HAP-1 (cell line): ENCODE data around the gene GCNT4.

ENCODE experiments used
- DNase-seq, 2 experiments: peaks; one replicate each; pipeline ENCODE4 v3.0.0-alpha.2; 2016 to 2020; ENCODE audit warnings: low spot score in 2 of 2
- H3K27me3 ChIP-seq: fragments of 250-450 bp; sonication (Bioruptor Pico); 2 replicates; pipeline ENCODE4 v1.5.1; 2020; ENCODE audit warnings: low read depth, mild to moderate bottlenecking, moderate library complexity
- H3K36me3 ChIP-seq: fragments of 250-450 bp; sonication (Bioruptor Pico); replicated peaks from 2 replicates; pipeline ENCODE4 v1.5.1; 2020; ENCODE audit warnings: mild to moderate bottlenecking
- H3K4me1 ChIP-seq: fragments of 250-450 bp; sonication (Bioruptor Pico); 2 replicates; pipeline ENCODE4 v1.5.1; 2020; ENCODE audit warnings: mild to moderate bottlenecking
- H3K4me3 ChIP-seq: fragments of 250-450 bp; sonication (Bioruptor Pico); 2 replicates; pipeline ENCODE4 v1.5.1; 2020; ENCODE audit warnings: mild to moderate bottlenecking, moderate library complexity
- H3K9me3 ChIP-seq: fragments of 250-450 bp; sonication (Bioruptor Pico); 2 replicates; pipeline ENCODE4 v1.5.1; 2020; ENCODE audit warnings: mild to moderate bottlenecking, moderate library complexity
- in situ Hi-C: fragments of 300-500 bp; cut with MboI; formaldehyde crosslinking; loops from 3 replicates; pipeline ENCODE4 v1.14.3; 2020; ENCODE audit warnings: low sequenced_read_pairs, inconsistent platforms, mixed read lengths

The GCNT4 gene

DNA sequence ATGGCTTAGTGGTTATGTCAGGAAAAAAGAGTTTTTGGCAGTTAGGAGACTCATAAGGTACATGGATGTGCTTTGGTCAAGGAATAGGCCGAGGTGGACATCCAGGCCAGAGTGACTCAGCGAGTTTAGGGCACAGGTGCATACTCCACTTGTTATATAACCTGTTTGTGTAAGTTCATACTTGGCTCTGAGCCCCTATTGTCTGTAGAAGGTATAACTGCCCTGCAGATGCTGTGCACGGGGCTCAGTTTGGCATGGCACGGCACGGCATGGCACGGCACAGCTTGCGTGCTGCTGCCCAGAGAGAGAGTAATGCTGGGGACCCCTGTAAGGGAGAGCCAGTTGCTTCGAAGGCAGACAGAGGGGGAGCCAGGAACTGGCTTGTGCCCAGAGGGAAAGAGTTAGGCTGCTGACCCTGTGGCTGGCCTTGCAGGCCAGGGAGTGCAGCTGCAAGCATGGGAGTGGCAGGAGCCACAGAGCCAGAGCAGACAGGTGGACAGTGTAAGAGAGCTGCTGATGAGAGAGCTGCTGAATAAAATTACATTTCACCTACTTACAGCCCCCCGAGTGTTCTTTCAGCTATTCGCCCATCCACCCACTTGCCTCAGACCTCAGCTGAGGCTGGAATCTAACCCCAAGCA, 32.2 kb downstream of the GCNT4 start:
- no peaks in the 10 kb centered on the region for H3K36me3 ChIP-seq

DNA sequence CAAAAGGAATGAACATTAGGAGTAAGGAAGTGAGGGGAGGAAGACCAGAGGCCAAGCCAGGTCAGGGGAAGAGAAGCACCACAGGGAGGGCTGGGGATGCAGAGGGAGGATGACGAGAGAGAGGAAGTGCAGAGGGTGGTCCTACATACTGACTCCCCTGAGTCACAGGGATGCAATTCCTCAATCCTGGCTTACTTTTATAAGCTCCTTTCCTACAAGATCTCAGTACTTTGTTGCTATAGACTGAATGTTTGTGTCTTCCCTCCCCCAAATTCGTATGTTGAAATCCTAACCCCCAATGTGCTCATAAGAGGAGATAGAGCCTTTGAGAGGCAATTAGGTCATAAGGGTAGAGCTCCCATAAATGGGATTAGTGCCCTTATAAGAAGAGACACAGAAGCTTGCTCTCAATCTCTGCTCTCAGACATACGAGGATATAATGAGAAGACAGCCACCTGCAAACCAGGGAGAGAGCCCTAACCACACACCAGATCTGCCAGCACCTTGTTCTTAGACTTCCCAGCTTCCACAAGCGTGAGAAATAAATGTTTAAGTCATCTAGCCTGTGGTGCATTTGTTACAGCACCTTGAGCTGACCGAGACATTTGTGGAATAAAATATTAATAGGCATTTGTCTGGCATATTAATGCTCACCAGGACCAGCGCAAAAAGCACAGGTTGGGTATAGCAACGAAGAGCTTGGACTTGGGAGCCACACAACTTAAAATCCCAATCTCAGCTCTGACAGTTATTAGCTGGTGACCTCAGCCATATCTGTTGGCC, 33.4 kb downstream of the GCNT4 start:
- in situ Hi-C loops: no loop called here
- H3K27me3 ChIP-seq: no peaks in the 10 kb centered on the region
- H3K9me3 ChIP-seq: no peaks in the 10 kb centered on the region
- H3K4me3 ChIP-seq: no peak overlapping the region
- no peaks in the 10 kb centered on the region for H3K36me3 ChIP-seq
- no peak for DNase-seq
- peaks cover 11% of the 10 kb centered on the region for H3K4me1 ChIP-seq

More for the DNA sequence above, 32.2 kb downstream of the GCNT4 start:
- Histone ChIP-seq H3K4me3 (no peak overlapping the region), H3K27me3 (no peaks in the 10 kb centered on the region), H3K9me3 (no peaks in the 10 kb centered on the region), H3K4me1 (peaks cover 9% of the 10 kb centered on the region)
- no peak for DNase-seq
- in situ Hi-C loops: no loop called here

DNA sequence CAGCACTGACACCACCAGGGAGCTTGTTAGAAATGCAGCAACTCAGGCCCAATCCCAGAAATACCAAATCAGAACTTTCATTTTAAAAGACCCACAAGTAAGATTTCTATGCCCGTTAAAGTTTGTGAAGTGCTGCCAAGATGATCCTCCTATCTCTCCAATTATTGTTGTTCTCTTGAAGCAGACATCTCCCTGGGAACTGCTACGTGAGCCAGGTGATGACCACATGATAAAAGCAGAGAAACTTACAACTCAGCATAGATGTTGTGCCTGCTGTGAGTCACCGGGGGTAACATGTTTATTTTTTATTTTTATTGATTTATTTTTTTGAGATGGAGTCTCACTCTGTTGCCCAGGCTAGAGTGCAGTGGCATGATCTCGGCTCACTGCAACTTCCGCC, 34.4 kb downstream of the GCNT4 start:
- DNase-seq: no peak
- H3K4me3 ChIP-seq: no peak overlapping the region
- H3K27me3 ChIP-seq: no peaks in the 10 kb centered on the region
- in situ Hi-C loops: no loop called here
- peaks cover 11% of the 10 kb centered on the region for H3K4me1 ChIP-seq
- H3K36me3 ChIP-seq: no peaks in the 10 kb centered on the region
- H3K9me3 ChIP-seq: no peaks in the 10 kb centered on the region

DNA sequence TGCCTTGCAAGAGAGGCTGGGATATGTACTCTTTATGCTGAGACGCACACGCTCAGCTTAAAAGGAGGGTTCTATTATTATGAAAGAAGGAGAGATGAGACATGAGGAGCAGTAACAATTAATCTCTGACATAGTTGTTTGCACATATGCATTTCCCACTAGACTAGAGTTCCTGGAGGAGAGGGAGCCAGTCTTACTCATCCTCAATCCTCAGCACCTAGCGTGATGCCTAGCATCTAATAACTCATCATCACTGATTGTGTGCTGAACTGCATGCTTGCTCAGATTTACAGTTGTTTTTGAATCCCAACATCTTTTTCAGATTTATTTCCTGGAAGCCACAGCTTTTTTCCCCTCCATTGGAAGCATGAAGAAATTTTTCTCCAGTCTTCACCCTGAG, 35.5 kb downstream of the GCNT4 start:
- peaks cover 11% of the 10 kb centered on the region for H3K4me1 ChIP-seq
- no peak overlapping the region for H3K4me3 ChIP-seq
- H3K36me3 ChIP-seq: no peaks in the 10 kb centered on the region
- no peaks in the 10 kb centered on the region for H3K9me3 ChIP-seq
- H3K27me3 ChIP-seq: no peaks in the 10 kb centered on the region
- no peak for DNase-seq
- in situ Hi-C loops: no loop called here

DNA sequence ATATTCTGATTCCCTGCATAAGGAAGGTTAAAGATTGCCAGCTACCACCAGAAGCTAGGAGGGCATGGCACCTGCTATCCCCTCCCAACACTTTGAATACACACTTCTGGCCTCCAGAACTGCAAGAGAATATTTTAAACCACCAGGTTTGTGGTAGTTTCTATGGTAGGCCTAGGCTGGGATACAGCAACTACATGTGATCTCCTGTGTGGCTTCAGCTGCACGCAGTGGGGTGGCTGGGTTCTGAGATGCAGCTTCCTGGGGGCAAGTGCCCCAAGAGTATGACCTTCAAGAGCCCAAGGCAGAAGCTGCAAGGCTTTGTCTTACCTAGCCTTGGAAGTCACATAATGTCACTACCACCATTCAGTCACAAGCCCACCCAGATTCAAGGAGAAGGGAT, 39.6 kb downstream of the GCNT4 start:
- Histone ChIP-seq H3K27me3 (no peaks in the 10 kb centered on the region), H3K4me1 (peaks cover 27% of the 10 kb centered on the region), H3K36me3 (no peaks in the 10 kb centered on the region), H3K9me3 (no peaks in the 10 kb centered on the region), H3K4me3 (no peak overlapping the region)
- no peak for DNase-seq
- in situ Hi-C loops: no loop called here

DNA sequence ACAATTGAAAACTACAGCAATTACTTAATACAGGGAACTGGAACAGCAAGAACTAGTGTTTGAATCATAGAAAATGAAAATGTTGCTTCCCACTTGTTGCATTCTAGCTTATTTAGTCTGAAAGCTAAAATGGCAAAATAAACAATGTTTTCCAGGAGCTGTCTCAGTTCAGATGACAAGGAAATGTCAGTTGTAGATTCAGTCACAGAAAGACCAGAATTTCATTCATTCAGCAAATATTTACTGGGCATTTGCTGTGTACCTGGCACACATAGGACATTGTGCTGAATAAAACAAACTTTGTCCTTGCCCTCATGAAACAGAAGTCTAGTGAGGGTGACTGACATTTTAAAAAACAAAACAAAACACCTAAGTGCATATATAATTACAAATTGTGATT, 41.5 kb downstream of the GCNT4 start:
- in situ Hi-C loops: no loop called here
- DNase-seq: no peak
- H3K9me3 ChIP-seq: peaks cover 2% of the 10 kb centered on the region
- peaks cover 42% of the 10 kb centered on the region for H3K4me1 ChIP-seq
- no peaks in the 10 kb centered on the region for H3K36me3 ChIP-seq
- H3K4me3 ChIP-seq: no peak overlapping the region
- no peaks in the 10 kb centered on the region for H3K27me3 ChIP-seq

DNA sequence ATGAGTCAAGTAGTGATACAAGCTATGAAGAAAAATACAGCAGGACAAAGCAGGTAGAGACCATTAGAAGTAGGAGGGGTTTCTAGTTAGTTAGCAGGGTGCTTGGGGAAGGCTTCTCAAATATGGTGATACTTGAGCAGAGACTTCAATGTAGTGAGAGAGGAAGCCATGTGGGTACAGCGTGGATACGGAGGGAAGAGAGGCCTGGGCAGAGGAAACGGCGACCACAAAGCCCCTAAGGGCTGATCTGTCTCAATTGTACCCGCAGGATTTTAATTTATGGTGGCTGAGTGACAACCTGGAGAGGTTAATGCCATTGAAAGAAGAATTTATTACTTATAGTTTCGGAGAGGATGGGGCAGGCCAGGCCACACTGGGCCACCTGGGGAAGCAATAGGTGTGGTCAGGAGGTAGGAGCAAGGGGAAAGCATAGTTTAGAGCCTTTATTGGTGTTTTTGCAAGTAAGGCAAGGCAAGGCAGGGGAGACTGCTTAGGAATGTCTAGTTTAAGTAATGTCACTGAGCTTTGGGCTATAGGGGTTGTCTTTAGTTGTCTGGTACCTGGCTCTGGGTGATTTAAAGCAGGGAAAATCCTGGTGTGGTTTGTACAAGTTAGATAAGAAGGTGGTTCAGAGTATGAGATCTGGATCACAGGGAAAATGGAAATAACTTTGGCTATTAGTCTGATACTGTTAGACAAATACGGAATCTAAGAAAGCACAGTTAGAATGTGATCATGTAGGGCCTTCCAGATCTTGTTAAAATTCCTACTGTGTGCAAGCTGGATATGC, 42.6 kb downstream of the GCNT4 start:
- H3K4me1 ChIP-seq: peaks cover 39% of the 10 kb centered on the region
- in situ Hi-C loops: no loop called here
- no peaks in the 10 kb centered on the region for H3K27me3 ChIP-seq
- no peak overlapping the region for H3K4me3 ChIP-seq
- DNase-seq: no peak
- H3K9me3 ChIP-seq: peaks cover 13% of the 10 kb centered on the region
- no peaks in the 10 kb centered on the region for H3K36me3 ChIP-seq

DNA sequence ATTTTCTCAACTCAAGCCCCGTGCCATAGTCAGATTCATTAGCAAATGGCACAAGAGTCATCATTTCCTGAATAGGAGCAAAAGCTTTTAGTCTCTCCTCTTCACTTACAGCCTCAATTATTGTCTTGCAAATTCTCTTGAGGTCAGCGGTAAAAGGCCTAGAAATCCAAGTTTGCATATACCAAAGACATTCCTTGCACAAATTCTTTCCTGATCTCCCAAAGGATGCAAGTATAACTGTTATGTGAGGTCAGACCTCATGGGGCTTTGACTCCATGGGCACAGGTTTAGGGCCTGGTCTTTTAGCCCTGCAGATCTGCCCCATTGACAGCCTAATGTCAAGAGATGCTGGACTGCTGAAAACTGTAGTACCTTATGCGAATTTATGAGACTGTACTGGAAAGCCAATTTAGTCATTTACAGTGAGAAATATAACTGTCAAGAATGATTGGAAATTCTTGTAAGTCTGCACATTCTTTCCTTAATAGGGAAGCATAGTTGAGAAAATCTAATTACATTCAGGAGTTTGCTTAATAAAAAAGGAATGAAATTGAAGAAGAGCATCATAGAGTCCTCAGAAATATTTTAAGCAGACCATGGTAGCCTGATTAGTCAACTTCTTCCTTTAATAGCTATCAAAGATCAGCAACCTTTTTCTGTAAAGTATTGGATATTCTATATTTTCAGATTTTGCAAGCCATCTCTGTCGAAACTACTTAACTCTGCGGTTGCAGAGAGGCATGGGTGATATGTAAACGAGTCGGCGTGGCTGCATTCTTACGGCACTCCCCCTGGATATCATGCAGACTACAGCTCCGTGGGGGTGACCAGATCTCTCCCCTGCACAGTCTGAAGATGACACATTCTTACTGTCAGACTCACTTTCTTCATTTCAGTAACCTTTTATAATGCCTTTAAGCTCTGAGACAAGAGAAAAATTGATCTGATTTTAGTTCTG, 45.2 kb downstream of the GCNT4 start:
- in situ Hi-C loops: no loop called here
- no peak overlapping the region for H3K4me3 ChIP-seq
- DNase-seq: peak; percentile 65 to 98

DNA sequence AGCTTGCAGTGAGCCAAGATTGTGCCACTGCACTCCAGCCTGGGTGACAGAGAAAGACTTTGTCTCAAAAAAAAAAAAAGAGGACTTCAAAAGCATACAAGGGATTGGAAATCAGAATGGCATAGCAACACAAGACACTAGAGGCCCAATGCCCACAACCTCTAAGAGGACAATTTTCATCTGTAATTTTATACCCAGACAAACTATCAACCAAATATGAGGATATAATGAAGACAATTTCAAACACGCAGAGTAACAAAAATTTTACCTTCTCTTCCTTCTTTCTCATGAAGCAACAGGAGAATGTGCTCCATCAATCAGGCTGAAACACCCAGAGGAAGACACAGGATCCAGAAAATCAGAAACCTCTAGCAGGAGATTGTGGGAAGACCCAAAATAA, 46.8 kb downstream of the GCNT4 start:
- Histone ChIP-seq H3K36me3 (no peaks in the 10 kb centered on the region), H3K4me3 (no peak overlapping the region), H3K27me3 (no peaks in the 10 kb centered on the region), H3K4me1 (peaks cover 25% of the 10 kb centered on the region), H3K9me3 (peaks cover 19% of the 10 kb centered on the region)
- in situ Hi-C loops: no loop called here
- no peak for DNase-seq

More for the DNA sequence above, 45.2 kb downstream of the GCNT4 start:
- H3K4me1 ChIP-seq: peaks cover 37% of the 10 kb centered on the region
- H3K9me3 ChIP-seq: peaks cover 19% of the 10 kb centered on the region
- H3K36me3 ChIP-seq: no peaks in the 10 kb centered on the region
- H3K27me3 ChIP-seq: no peaks in the 10 kb centered on the region
